Neuronal stem cell (in vitro differentiated cells): Measurements from ENCODE around the gene PTPRM.

Source experiments
- DNase-seq: peaks from one replicate; pipeline ENCODE4 v3.0.0-alpha.2; 2013; ENCODE audit warnings: low spot score
- H2AFZ ChIP-seq: one replicate; pipeline ENCODE4 v1.6.1; 2013; ENCODE audit warnings: mild to moderate bottlenecking, low read length, inconsistent platforms
- H2AK5ac ChIP-seq: 2 replicates; pipeline ENCODE4 v1.6.1; 2013; ENCODE audit warnings: low read depth, mild to moderate bottlenecking, inconsistent platforms, low read length, moderate library complexity, mixed read lengths
- H2BK120ac ChIP-seq: 2 replicates; pipeline ENCODE4 v1.6.1; 2013; ENCODE audit warnings: low read depth, mild to moderate bottlenecking, inconsistent platforms, low read length, moderate library complexity, mixed read lengths
- H2BK12ac ChIP-seq: one replicate; pipeline ENCODE4 v1.6.1; 2013; ENCODE audit warnings: low read length, inconsistent platforms
- H2BK15ac ChIP-seq: 2 replicates; pipeline ENCODE4 v1.6.1; 2013; ENCODE audit warnings: mild to moderate bottlenecking, low read length, inconsistent platforms, mixed read lengths
- H2BK5ac ChIP-seq: one replicate; pipeline ENCODE4 v1.6.1; 2013; ENCODE audit warnings: inconsistent platforms, mild to moderate bottlenecking, low read length, moderate library complexity
- H3K14ac ChIP-seq: one replicate; pipeline ENCODE4 v1.6.1; 2013; ENCODE audit warnings: low read length, inconsistent platforms
- H3K18ac ChIP-seq: 2 replicates; pipeline ENCODE4 v1.6.1; 2013; ENCODE audit warnings: low read length, inconsistent platforms
- H3K23ac ChIP-seq: 2 replicates; pipeline ENCODE4 v1.6.1; 2013; ENCODE audit warnings: low read depth, mild to moderate bottlenecking, mixed read lengths, low read length, inconsistent platforms; ENCODE audit not compliant: poor library complexity
- H3K27ac ChIP-seq: replicated peaks from 3 replicates; pipeline ENCODE4 v1.5.1; 2013; ENCODE audit warnings: low read length, inconsistent platforms
- H3K27me3 ChIP-seq, 3 experiments: 2 replicates each; pipeline ENCODE4 v1.6.1; 2013; ENCODE audit warnings: low read length in 3 of 3, mild to moderate bottlenecking in 2 of 3, inconsistent platforms in 1 of 3, low read depth in 1 of 3, mixed read lengths in 1 of 3, moderate library complexity in 1 of 3; ENCODE audit not compliant: control insufficient read depth in 3 of 3, insufficient read depth in 3 of 3
- H3K36me3 ChIP-seq, 2 donors: replicated peaks in 1 of 2; 2 replicates each; pipeline ENCODE4 v1.6.1; 2013; ENCODE audit warnings: low read length in 2 of 2; ENCODE audit not compliant: control insufficient read depth in 2 of 2, insufficient read depth in 2 of 2
- H3K4ac ChIP-seq: 2 replicates; pipeline ENCODE4 v1.6.1; 2013; ENCODE audit warnings: inconsistent platforms, mild to moderate bottlenecking, low read length, moderate library complexity
- H3K4me1 ChIP-seq, 2 donors: 1 replicate in 1 of 2; 2 replicates in 1 of 2; pipeline ENCODE4 v1.6.1; 2013; ENCODE audit warnings: low read length in 2 of 2, low read depth in 1 of 2; ENCODE audit not compliant: control insufficient read depth in 2 of 2, insufficient read depth in 1 of 2
- H3K4me2 ChIP-seq: one replicate; pipeline ENCODE4 v1.6.1; 2013; ENCODE audit warnings: mild to moderate bottlenecking, low read length, inconsistent platforms; ENCODE audit not compliant: insufficient read depth, poor library complexity, severe bottlenecking
- H3K4me3 ChIP-seq, 2 donors: 2 replicates each; pipeline ENCODE4 v1.5.1; 2013; ENCODE audit warnings: low read length in 2 of 2, mild to moderate bottlenecking in 2 of 2, inconsistent platforms in 1 of 2, moderate library complexity in 1 of 2
- H3K79me1 ChIP-seq: one replicate; pipeline ENCODE4 v1.6.1; 2013; ENCODE audit warnings: low read depth, mild to moderate bottlenecking, inconsistent platforms, low read length, moderate library complexity
- H3K9ac ChIP-seq: one replicate; pipeline ENCODE4 v1.6.1; 2013; ENCODE audit warnings: mild to moderate bottlenecking, low read depth, low read length, inconsistent platforms; ENCODE audit not compliant: poor library complexity
- H3K9me3 ChIP-seq, 2 donors: replicated peaks in 1 of 2; 2 replicates each; pipeline versions ENCODE3 to v1.6.1; 2013; ENCODE audit warnings: low read length in 2 of 2, mild to moderate bottlenecking in 2 of 2, inconsistent platforms in 1 of 2, low read depth in 1 of 2, mixed read lengths in 1 of 2, moderate library complexity in 1 of 2; ENCODE audit not compliant: control insufficient read depth in 2 of 2, insufficient read depth in 1 of 2
- H4K8ac ChIP-seq: one replicate; pipeline ENCODE4 v1.6.1; 2013; ENCODE audit warnings: low read depth, mild to moderate bottlenecking, inconsistent platforms, low read length, moderate library complexity
- H4K91ac ChIP-seq: one replicate; pipeline ENCODE4 v1.6.1; 2013; ENCODE audit warnings: low read length, low read depth, mild to moderate bottlenecking, inconsistent platforms; ENCODE audit not compliant: poor library complexity
- WGBS, 2 donors: extraction: QIAGEN DNeasy Blood & Tissue Kit; methylation state at CpG; one replicate each; pipeline ENCODE4 v1.1.7; 2013; ENCODE audit warnings: missing lambda C conversion rate in 2 of 2, mixed read lengths in 1 of 2; ENCODE audit not compliant: insufficient read length in 2 of 2, insufficient replicate concordance in 1 of 2; ENCODE audit errors: extremely low coverage in 2 of 2; 5-methylcytosine and 5-hydroxymethylcytosine counted together

Gene PTPRM

GRCh38 chr18:8001711-8002301 lies 434.7 kb downstream of the PTPRM start:
- Histone ChIP-seq H3K27ac (no peak overlapping the region), H3K27me3 (no peaks in the 10 kb centered on the region), H2AFZ (no peak overlapping the region), H3K14ac (no peak overlapping the region), H3K9ac (no peak overlapping the region), H2AK5ac (no peak overlapping the region), H3K23ac (no peak overlapping the region), H2BK120ac (no peak overlapping the region), H3K4me3 (no peak overlapping the region), H3K9me3 (peaks cover 0 to 3% of the 10 kb centered on the region in 2 donors), H3K18ac (no peak overlapping the region), H2BK5ac (no peak overlapping the region), H3K4ac (no peak overlapping the region), H2BK12ac (no peak overlapping the region), H3K4me2 (no peak overlapping the region), H2BK15ac (no peak overlapping the region), H4K8ac (no peak overlapping the region), H3K79me1 (no peaks in the 10 kb centered on the region), H3K36me3 (no peaks in the 10 kb centered on the region), H4K91ac (no peak overlapping the region), H3K4me1 (peaks cover 4 to 23% of the 10 kb centered on the region in 2 donors)
- WGBS, 2 donors: no CpG with 5 or more reads among the region's 3 CpGs
- DNase-seq: no peak

- H2AK5ac ChIP-seq: no peak overlapping the region
- no peak overlapping the region for H3K4me3 ChIP-seq
- WGBS, 2 donors: no CpG with 5 or more reads among the region's 6 CpGs
- no peak overlapping the region for H3K27ac ChIP-seq
- no peak overlapping the region for H3K9ac ChIP-seq
- no peak overlapping the region for H3K4me2 ChIP-seq
- H3K14ac ChIP-seq: no peak overlapping the region
- no peak overlapping the region for H4K8ac ChIP-seq
- H3K36me3 ChIP-seq: no peaks in the 10 kb centered on the region
- H2AFZ ChIP-seq: peak overlapping the region; percentile 1
- no peak overlapping the region for H3K23ac ChIP-seq
- H4K91ac ChIP-seq: no peak overlapping the region
- H3K4me1 ChIP-seq: peaks cover 4 to 34% of the 10 kb centered on the region in 2 donors
- no peak overlapping the region for H2BK15ac ChIP-seq
- H2BK120ac ChIP-seq: no peak overlapping the region
- H3K79me1 ChIP-seq: no peaks in the 10 kb centered on the region
- no peak overlapping the region for H3K4ac ChIP-seq
- no peaks in the 10 kb centered on the region for H3K27me3 ChIP-seq
- no peak for DNase-seq
- no peak overlapping the region for H3K18ac ChIP-seq
- no peaks in the 10 kb centered on the region for H3K9me3 ChIP-seq
- H2BK5ac ChIP-seq: no peak overlapping the region
- H2BK12ac ChIP-seq: no peak overlapping the region
These were observed 437.0 kb downstream of the PTPRM start for GRCh38 chr18:8003878-8004675.

- WGBS, 2 donors: no CpG with 5 or more reads among the region's 3 CpGs
- Histone ChIP-seq H3K4ac (no peak overlapping the region), H2AK5ac (no peak overlapping the region), H3K14ac (no peak overlapping the region), H2BK5ac (no peak overlapping the region), H3K4me1 (peaks cover 2 to 34% of the 10 kb centered on the region in 2 donors), H3K27ac (no peak overlapping the region), H3K23ac (no peak overlapping the region), H3K36me3 (no peaks in the 10 kb centered on the region), H2BK120ac (no peak overlapping the region), H3K4me2 (no peak overlapping the region), H3K18ac (no peak overlapping the region), H3K4me3 (no peak overlapping the region), H3K9ac (no peak overlapping the region), H3K9me3 (no peaks in the 10 kb centered on the region), H4K91ac (no peak overlapping the region), H2BK15ac (no peak overlapping the region), H2AFZ (no peak overlapping the region), H4K8ac (no peak overlapping the region), H3K79me1 (no peaks in the 10 kb centered on the region), H2BK12ac (no peak overlapping the region), H3K27me3 (no peaks in the 10 kb centered on the region)
- DNase-seq: no peak
These were observed 437.7 kb downstream of the PTPRM start for GRCh38 chr18:8004792-8005191.

- Histone ChIP-seq H3K4me2 (no peak overlapping the region), H3K4ac (no peak overlapping the region), H2AFZ (peak overlapping the region; percentile 30), H2BK120ac (no peak overlapping the region), H3K79me1 (no peaks in the 10 kb centered on the region), H3K36me3 (no peaks in the 10 kb centered on the region), H3K27me3 (no peaks in the 10 kb centered on the region), H3K14ac (no peak overlapping the region), H3K9me3 (no peaks in the 10 kb centered on the region), H4K8ac (no peak overlapping the region), H2BK15ac (no peak overlapping the region), H2BK5ac (no peak overlapping the region), H2BK12ac (no peak overlapping the region), H3K23ac (no peak overlapping the region), H2AK5ac (no peak overlapping the region), H3K27ac (no peak overlapping the region), H3K4me3 (no peak overlapping the region), H3K4me1 (peaks cover 0 to 34% of the 10 kb centered on the region in 2 donors), H4K91ac (no peak overlapping the region), H3K9ac (no peak overlapping the region), H3K18ac (no peak overlapping the region)
- no CpG with 5 or more reads among the region's 7 CpGs for WGBS, 2 donors
- no peak for DNase-seq
These were observed 438.9 kb downstream of the PTPRM start for GRCh38 chr18:8005870-8006569.
